NCI-H748 (cell line): ENCODE results near the gene WBP1L.

Experiments
- DNase-seq: peaks from one replicate; lab custom pipeline; 2025; ENCODE audit not compliant: unreplicated experiment; lab: John Stamatoyannopoulos, UW

Gene WBP1L

DNA sequence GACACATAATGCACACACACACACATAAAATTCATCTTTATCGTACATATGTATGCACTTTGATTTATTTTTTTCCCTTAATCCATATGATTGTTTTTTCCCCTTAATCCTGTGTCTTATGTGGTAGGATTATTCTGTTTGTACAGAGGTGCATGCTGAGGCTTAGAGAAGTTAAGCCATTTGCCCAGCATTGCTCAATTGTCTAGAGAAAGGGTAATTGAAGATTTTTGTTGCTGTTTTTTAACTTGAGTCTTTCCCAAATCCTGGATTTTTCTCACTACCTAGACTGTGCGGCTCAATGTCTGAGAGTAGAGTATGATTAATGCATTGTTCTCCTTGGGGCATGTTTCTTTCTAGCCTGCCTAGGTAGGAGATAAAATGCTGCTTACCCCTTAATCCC lies 35.0 kb downstream of the WBP1L start:
- DNase-seq: no peak

DNA sequence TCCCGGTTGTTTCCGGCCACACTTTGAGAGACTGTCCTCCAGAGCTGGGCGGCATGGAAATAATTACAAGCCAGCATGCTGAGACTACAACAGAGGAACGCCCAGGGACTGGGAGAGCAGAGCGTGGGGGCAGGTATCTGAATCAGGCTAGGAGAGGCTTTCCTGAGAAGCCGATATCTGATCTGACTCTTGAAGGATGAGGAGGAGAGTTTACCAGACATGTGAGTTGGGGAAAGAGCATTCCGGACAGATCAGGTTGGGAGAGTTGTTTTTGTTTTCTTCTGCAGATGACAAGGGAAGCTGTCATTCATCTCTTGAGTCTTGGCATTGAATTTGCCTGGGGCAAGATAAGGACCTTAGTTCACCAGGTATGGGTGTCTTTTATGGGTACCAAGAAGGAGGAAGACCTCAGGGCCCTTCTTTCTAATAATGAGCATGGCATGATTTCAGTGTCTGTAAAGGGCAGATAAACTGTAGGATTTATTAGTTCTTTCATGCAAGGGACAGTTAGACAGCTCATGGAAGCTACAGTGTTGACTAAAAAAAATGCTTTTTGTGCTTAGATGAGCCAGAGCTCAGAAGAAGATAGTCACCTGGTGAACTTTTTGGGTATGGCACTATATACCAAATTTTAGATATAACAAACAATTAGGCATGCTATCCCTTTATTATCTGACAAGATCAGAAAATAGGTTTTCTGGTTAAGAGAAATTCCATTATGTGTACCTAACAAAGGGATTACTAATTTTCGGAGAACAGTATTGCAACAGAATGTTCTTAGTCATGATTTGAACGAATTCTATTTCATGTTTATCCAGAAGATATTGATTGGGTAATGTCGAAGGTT lies 36.2 kb downstream of the WBP1L start:
- DNase-seq: no peak

DNA sequence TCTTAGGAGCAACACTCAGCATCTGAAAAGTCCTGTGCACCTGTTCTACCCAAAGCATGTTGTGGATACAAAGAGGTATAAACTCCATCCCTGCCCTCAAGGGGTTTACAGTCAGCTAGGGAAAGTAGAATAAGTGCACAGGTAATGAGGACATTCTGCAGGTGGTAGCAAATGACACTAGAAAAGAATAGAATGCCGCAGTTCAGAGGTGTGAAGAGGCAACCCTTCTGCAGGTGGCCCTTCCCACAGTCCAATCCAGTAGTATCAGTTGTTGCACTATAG lies 36.7 kb downstream of the WBP1L start:
- no peak for DNase-seq

DNA sequence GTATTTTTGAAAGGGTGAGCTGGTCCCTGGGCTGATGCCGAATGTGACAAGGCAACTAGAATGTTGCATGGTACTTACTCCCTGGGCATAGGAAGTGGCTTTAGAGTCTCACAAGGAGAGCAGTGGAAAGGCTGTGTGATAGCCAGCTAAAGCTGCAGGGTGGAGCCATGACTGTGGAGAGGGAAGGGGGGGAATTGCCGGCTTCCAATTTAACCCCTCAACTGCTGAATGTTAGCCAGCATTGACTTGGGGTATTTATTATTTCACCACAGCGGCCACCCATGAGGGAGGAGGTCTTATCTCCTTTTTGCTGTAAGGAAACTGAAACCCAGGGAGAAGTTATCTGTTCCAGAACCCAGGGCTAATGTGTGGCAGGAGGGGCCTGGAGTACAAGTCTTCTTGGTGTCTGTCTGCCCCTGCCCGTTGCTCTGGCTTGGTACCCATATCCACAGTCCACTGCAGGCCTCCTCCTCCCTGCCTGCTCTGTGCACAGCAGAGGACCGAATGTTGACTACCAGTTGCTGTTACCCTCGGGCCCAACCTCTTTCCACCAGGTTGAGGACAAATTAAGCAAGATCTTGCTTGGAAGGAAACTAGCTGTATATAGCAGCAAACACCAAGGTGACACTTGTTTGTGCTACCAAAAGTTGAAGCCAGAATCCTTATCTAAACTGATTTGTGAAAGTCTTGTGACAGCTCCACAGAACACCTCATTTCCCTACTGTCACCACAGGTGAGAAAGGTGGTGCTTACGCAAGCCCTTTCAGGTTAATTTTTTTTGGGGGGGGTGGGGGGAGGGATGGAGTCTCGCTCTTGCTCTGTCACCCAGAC lies 37.6 kb downstream of the WBP1L start:
- DNase-seq: no peak

DNA sequence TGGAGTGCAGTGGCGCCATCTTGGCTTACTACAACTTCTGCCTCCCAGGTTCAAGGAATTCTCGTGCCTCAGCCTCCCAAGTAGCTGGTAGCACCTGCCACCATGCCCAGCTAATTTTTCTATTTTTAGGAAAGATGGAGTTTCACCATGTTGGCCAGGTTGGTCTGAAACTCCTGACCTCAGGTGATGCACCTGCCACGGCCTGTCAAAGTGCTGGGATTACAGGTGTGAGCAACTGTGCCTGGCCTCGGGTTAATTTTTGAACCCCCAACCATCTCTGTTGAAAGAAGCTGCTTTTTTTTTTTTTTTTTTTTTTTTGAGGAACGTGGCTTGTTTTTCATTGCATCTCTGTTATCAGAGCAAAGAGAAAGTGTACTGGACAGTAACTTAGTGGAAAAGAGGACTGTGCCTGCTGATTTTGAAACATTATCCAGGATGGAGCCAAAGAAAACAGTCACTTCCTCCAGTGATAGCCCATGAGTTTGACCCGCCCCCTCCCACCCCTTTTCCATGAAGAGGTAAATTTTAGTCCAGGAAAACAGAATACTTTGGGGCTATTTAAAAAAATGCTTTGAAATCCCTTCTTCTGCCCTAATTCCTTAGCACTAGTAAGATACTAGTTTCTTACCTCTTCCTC lies 38.3 kb downstream of the WBP1L start:
- DNase-seq: no peak

DNA sequence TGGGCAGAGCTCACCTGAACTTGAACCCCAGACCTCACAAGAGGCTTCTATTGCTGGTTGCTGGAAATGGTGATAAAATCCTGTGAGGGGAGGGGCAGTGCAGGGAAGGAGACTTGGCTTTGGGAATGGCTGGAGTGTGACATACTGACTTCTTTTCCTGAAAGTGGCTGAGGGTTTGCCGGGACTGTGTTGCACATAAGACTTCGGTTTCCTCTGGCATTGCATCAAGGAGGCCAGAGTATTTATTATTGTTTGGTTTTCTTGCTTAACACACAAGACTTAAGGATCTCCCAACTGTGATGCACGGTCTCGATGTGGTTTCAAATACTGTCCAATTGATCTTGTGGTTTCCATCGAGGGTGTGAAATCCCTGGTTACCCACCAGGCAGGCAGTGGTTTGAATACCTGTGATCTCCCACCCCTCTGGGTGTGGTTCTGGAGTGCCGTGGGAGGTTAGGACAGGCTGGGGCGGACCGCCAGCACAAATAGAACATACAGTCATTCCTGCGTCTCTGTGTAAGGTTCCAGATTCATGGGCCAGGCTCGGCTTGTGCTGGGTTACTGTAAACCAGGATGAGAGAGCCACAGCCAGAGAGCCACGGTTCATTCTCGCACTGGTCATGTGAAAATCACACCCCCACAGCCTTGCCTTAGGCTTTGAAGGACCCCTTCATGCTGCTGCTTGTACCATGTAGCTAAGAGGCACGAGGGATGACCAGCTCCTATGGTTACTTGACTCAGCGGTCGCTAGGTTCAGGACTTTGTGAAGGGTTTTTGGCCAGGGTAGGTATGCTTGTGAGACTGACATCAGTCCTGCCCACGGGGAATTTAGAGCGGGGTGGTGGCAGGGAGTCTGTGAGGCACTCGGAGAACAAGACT lies 39.2 kb downstream of the WBP1L start:
- no peak for DNase-seq

DNA sequence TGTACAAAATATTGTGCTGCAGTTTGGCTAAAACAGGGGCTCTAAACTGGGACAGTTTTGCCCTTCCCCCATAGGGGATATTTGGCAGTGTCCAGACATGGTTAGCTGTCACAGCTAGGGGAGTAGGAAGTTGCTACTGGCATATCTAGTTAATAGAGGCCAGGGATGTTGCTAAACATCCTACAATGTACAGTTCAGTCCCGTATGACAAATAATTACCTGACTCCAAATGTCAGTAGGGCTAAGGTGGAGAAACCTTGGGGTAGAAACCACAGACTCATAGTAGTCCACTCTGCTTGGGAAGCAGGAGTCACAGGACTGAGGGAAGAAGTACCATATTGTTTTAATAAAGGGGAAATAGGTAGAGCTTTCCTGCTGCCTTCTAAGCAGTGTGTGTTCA lies 39.8 kb downstream of the WBP1L start:
- no peak for DNase-seq

DNA sequence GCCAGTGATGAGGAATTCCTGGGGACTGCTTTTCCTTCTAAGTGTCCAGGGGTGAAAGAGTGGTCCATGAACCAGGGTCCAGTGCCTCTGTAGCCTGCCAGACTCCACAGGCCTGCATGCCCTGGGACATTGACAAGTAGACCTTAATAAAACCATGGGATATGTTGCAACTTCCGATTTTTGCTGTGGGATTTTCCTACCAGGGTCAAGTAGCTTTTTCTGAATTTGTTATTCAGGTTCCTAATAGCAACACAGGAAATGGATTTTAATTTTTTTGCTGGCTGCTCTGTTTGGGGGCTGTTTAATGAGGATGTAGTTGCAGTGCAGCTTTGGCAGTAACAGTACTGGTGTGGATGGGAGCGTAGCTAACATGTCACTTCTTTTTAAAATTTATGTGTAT lies 42.1 kb downstream of the WBP1L start:
- no peak for DNase-seq

DNA sequence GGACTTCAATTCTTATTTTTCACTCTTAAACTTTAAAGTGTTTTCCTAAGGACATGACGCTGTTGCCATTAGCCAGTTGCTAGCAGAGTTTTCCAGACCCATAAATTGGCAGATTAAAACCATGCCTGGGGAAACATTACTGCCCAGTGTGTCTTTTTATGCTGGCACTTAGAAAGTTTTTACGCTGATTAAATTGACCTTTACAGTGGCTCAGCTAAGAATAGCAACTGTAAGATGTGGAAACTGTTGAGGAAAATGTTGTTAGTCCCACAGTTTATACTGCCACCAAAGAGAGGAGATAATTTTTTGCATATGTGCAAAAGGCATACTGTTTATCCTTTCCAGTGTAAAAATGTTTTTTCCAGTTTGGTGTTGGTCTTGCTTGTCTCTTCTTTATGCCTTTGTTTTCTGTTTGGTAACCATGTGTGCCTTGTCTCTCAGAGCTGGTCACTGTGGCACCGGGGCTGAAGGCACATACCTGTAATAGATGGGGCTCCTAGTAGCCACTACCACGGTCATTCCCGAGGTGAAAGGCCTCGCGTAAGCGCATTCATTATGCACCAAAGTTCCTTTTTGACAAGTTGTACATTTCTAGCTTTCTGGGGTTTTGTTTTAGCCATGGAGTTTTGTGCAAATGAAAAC lies 48.1 kb downstream of the WBP1L start:
- DNase-seq: no peak

DNA sequence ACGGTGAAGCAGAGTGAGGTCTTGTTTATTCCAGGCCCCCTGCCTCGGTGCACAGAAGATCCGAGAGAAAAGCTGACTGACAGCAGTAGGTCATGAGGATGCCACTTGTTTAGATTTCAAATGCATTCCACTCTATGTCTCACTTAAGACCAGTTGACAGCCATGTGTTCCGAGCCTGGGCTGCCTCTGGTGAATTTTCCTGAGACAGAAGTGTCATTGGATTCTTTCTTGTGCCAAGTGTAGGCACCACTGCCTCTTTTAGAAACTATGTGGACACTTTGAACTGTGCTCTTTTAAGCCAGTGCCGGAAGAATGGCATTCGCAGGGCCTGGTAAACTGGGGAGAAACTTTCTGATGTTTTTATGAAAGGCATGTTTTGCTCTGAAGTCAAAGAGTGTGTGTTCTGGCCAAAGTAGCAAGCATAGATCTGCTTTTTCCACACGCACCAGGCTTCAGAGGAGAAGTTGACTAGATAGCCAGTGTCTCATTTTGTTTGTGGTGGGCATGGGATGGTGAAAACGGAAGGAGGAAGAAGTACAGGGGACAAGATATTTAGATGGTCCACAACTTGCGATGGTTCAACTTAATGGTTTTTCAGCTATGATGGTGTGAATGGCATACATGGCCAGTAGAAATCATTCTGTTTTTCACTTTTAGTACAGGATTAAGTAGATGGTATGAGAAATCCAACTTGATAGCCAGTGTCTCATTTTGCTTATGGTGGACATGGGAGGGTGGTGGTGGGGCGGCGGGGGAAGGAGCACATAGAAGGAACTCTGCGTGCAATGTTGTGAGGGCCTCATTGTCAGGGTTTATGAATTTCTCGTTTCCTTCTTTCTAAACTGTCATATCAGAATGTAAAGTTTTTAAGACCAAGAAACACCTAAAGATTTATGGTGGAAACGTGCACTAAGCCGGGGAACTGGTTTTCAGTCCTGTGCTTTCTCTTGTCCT lies 52.0 kb downstream of the WBP1L start:
- DNase-seq: no peak

DNA sequence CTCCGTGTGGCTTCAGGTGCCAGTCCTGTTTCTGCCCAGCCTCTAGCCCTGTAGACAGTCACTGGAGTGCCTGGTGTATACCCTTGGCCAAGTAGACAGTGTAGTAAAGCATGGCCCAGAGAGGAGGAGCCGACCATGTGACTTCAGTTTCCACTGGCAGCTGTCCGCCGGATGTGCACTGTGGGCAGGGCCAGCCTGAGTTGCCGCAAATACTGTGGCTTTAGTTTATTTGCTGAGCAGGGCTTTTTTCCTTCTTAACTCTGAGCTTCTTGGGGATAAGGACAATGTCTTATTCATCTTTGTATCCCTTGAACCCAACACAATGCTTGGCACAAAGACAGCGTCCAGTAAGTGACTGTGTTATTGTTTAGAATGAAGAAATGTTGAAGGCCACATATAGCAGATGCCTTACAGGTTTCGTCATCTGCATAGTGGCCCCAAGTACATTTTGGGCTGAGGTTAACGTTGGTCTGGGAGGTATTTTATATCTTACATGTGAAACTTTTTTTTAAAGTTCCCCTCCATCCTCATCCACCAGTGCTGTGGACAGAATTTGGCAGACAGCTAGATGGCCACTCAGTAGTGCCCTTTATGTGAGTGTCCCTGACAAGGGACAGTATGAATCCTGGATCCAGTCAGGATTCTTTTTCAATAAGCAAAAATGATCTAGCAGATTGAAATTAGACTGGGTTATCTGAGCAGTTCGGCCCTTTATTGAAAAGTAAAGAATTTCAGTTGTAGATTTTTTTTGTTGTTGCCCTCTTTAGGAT lies 52.8 kb downstream of the WBP1L start:
- no peak for DNase-seq

DNA sequence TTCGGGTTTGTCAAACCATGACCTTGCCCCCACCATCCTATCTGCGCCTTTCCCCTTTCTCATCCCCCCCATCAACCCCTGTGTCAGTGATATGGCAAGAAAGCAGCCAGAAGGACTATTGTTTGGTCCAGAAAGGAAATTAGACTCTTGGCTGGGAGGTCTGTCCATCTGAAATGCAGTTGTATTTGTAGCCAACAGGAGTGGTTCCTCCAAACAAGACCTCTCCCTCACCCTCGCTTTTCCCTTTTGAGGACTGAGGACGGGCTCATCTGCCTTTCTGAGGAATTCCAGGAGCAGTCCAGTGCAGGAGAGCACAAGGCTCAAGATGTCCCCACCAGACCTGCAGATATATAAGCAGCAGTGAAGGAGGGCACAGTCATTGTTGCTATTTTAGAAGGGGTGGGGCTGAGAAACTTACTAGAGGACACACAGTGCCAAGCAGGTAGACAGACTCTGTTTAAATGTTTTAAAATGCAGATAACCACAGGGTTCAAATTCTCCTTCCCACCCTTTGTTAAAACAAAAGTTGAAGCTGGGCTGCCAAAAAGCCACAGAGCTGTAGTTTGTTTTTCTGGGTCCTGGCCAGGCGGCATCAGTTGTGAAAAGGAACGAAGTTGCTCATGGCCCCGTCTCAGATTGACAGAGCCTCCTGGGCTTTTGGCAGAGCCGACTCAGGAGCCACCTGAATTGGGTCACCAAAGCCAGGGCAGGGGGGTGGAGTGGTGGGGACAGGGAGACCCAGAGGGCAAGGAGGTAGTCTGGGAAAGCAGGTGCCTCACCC lies 56.1 kb downstream of the WBP1L start:
- DNase-seq: no peak

DNA sequence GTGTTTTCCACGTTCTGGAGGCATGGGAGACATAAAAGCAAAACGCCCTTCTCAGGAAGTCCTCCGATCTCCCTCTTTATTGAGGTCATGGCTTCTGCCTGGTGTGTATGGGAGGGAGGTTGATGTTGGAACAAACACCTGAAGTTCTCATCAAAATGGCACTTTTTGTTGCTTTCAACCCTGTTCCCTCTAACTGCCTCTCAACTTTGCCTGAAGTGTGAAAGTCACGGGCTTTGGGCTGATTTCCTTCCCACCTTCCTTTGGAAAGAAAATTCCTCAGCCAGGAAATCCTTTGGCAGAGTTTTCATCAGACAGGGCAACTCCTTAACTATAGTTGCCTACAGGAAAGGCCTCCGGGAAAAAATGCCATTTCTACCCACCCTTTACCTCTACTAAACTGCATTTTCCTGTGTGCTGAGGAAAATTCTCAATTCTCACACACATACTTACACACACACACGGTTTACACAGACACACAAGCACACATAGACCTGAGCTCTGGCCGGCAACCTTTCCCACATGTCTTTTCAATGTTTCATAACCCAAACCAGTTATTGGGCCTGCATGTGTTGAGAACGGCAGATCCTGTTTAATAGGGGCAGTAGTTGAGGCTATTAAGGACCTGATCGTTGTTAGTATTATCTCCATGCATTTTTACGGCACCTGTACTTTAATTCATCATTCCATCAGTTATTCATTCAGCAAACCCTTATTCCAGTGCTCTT lies 57.0 kb downstream of the WBP1L start:
- no peak for DNase-seq

DNA sequence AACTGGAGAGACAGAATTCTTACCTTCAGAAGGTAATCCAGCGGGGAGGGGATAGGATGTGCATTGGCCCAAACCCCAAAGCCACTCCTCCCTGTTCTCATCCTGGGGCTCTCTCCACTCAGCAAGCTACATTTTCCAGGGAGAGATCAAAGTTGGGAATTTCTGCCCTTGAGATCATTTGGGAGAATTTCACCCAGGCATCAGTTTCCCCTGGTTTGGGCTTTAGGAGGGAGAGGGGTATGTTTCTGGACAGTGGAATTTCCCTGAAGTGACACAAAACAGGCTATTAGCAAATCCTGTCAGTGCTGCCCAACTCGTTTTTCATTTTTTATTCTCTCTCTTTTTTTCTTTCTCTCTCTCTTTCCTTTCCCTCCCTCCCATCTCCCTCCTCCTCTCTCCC lies 57.7 kb downstream of the WBP1L start:
- no peak for DNase-seq

DNA sequence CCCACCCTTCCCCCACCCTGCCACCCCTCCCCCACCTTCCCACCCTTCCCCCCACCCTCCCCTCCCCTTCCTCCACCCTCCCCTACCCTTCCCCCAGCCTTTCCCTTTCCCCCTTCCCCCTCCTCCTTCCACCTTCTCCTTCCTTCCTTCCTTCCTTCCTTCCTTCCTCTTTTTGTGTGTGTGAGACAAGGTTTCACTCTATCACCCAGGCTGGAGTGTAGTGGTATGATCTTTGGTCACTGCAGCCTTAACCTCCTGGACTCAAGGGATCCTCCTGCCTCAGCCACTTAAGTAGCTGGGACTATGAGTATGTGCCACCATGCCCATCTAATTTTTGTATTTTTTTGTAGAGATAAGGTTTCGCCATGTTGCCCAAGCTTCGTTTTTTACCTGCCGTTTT lies 58.2 kb downstream of the WBP1L start:
- DNase-seq: no peak

DNA sequence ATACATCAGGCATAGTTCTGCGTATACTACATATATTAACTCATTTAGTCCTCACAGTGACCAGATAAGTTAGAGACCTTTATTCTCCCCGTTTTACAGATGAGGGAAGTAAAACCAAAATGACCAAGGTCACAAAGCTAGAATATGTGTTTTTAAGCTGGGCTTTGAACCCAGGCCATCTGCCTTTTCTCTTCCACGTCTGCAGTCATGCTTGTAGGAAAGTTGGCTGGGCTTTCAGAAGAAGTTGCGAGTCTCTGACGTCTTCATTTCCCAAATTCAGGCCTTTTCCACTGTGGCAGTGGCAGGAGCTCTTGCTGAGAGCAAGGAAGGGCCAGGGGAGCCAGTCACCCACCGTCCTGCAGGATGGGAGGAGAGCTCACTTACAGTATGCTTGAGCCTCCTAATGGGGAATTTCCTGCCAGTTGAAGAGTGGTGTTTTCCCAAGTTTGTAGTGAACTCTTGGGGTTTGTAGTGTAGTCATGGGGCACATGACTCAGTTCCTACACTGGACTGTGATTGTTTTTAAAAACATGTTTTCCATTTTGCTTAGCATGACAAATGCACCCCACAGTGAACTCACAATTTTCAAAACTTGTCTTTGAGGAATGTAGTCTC lies 59.3 kb downstream of the WBP1L start:
- no peak for DNase-seq
